Fibroblast of the conjunctiva (primary cell): ENCODE measurements around the gene CLDN19.

Source experiments
- DNase-seq: peaks from one replicate; pipeline ENCODE4 v3.0.0-alpha.2; 2010; ENCODE audit warnings: low read depth

Gene CLDN19

GRCh38 chr1:42700006-42700405 is 40.0 kb downstream of the CLDN19 start:
- no peak for DNase-seq

GRCh38 chr1:42698081-42698813 is 41.8 kb downstream of the CLDN19 start:
- no peak for DNase-seq

- DNase-seq = no peak
Measured at GRCh38 chr1:42692911-42693310, 47.1 kb downstream of the CLDN19 start.

GRCh38 chr1:42692461-42692860 is 47.6 kb downstream of the CLDN19 start:
- DNase-seq = no peak

GRCh38 chr1:42691157-42691498 is 48.9 kb downstream of the CLDN19 start:
- DNase-seq = no peak

- no peak for DNase-seq
Measured at GRCh38 chr1:42690477-42691156, 49.4 kb downstream of the CLDN19 start.

- DNase-seq = no peak
Measured at GRCh38 chr1:42689912-42690311, 50.1 kb downstream of the CLDN19 start.

- DNase-seq = no peak
Measured at GRCh38 chr1:42686418-42686817, 53.6 kb downstream of the CLDN19 start.

GRCh38 chr1:42684139-42684538 is 55.9 kb downstream of the CLDN19 start:
- DNase-seq = no peak
